Colonic mucosa (tissue), 4 donors: Measurements from ENCODE around the gene GRIN2C. TPM values are rescaled to one million over a fixed set of nuclear protein-coding genes. Genes with fewer than 3 reads are reported as not detected.
A peak's percentile ranks its signal among the peaks of the same experiment; 100 is the strongest.
"Not testable (repeated sequence)": the region's sequence is repeated elsewhere in the genome, so short reads cannot be mapped to it uniquely, and the experiment has no call there.

Experiments used
- DNase-seq: peaks from one replicate; pipeline ENCODE4 v3.0.0-alpha.2; 2020
- H3K27ac ChIP-seq: fragments of 200-600 bp; one replicate; pipeline ENCODE4 v1.8.0; 2021
- H3K27me3 ChIP-seq: fragments of 200-600 bp; one replicate; pipeline ENCODE4 v1.8.0; 2021
- H3K36me3 ChIP-seq: fragments of 200-600 bp; one replicate; pipeline ENCODE4 v1.8.0; 2021
- H3K4me1 ChIP-seq: fragments of 200-600 bp; one replicate; pipeline ENCODE4 v1.8.0; 2021; ENCODE audit warnings: mild to moderate bottlenecking
- H3K4me3 ChIP-seq: fragments of 200-600 bp; one replicate; pipeline ENCODE4 v1.8.0; 2021
- H3K9ac ChIP-seq, 2 donors: one replicate each; pipeline ENCODE4 v1.7.0; 2013; ENCODE audit warnings: control low read depth in 2 of 2, low read depth in 2 of 2, low read length in 2 of 2
- H3K9me3 ChIP-seq: fragments of 200-600 bp; one replicate; pipeline ENCODE4 v1.8.0; 2021
- CTCF ChIP-seq: fragments of 200-600 bp; IDR thresholded peaks from one replicate; pipeline ENCODE4 v1.8.0; 2022; ENCODE audit warnings: antibody characterized with exemption, mild to moderate bottlenecking
- intact Hi-C: fragments of 100-400 bp; cut with DNase I; formaldehyde crosslinking; loops from one replicate; pipeline ENCODE4 v1.14.1; 2022
- total RNA-seq, 2 donors: library from RNA; stranded (reverse); fragmentation: NEBNext Ultra II Directional in 1 of 2; extraction: Animal tissue kit (Norgen Biotek cat#: 25700) in 1 of 2; gene quantifications; one replicate each; pipeline ENCODE4 v1.2.1, GENCODE V29; 2021
- donor health status: healthy.
- donor health status: DM: no; HTN: no; CAD: no.
- donor health status: DM: no; HTN: no; CAD: no.

GRIN2C gene
- total RNA-seq, 2 donors from 2014 or later, result 0.16 to 0.30 TPM

DNA sequence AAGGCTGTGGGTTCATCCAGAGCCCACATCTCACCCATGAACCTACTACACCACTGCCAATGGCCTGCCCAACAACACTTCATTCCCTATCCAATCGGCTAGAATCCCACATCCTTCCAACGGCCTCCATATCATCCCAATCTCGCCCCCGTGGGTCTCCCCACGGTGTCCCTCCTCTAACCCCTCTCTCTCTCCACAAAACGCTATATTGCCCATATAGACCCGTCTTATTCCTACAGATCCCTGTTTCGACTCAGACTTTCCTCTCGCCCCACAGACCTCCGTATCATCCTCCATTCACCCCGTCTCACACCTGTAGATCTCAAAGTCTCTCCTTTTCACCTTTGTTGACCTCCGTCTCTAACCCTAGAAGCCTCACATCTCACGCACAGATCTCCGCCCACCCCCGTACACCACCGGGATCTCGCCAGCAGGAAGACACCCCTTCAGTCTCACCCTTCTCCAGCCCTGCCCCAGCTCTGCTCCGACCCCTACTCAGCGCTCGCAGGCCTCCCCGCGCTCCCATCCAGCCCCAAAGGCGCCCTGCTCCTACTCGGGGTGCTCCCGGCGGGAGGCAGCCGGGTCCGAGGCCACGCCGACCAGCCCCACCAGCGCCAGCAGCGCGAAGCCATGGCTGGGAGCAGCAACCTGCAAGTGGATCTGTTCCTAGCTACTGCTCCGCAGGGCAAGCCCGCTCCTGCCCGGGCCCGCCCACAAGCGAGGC is 12.8 kb upstream of the GRIN2C start, which contains the start of gene FDXR:
Gene FDXR (minus strand): TSS at position 682 of the 724 bp plus-strand sequence. CDS start 50 bp downstream, at position 632.
- H3K36me3 ChIP-seq, result no peaks in the 10 kb centered on the region
- H3K9ac ChIP-seq, result peak within 1 kb of the TSS; percentile 88 to 95
- TF ChIP-seq CTCF, result no peak
- peaks cover 5% of the 10 kb centered on the region for H3K4me1 ChIP-seq
- H3K27me3 ChIP-seq, result no peaks in the 10 kb centered on the region
- intact Hi-C loops, result no loop called here
- peak within 1 kb of the TSS; percentile 70 for H3K4me3 ChIP-seq
- no peak for DNase-seq
- H3K9me3 ChIP-seq, result no peaks in the 10 kb centered on the region
- H3K27ac ChIP-seq, result peak within 1 kb of the TSS; percentile 85

GRCh38 chr17:74871356-74872076 is 11.8 kb upstream of the GRIN2C start:
- DNase-seq, result no peak
- Histone ChIP-seq H3K27me3 (no peaks in the 10 kb centered on the region), H3K36me3 (no peaks in the 10 kb centered on the region), H3K27ac (no peak overlapping the region), H3K4me1 (peaks cover 5% of the 10 kb centered on the region), H3K9me3 (no peaks in the 10 kb centered on the region), H3K4me3 (no peak overlapping the region), H3K9ac (peak overlapping the region in 1 of 2 donors; percentile 77)
- TF ChIP-seq CTCF, result no peak
- intact Hi-C loops, result no loop called here

DNA sequence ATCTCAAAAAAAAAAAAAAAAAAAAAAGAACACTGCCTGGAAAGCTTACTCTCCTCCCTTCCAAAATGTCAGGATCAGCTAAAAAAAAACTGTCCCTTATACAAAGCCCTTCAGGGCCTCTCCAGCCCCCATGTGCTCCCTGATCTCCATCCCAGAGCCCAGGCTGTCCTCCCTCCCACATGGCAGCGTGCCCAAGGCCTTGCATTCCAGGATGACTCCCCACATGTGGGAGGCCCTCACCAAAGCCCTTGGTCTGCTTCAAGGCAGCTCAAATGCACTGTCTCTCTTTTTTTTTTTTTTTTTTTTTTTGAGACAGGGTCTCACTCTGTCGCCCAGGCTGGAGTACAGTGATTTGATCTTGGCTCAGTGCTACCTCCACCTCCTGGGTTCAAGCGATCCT is 10.8 kb upstream of the GRIN2C start:
- Histone ChIP-seq H3K4me1 (peaks cover 5% of the 10 kb centered on the region), H3K27ac (no peak overlapping the region), H3K4me3 (no peak overlapping the region), H3K36me3 (no peaks in the 10 kb centered on the region), H3K9me3 (no peaks in the 10 kb centered on the region), H3K9ac (no peak overlapping the region), H3K27me3 (no peaks in the 10 kb centered on the region)
- intact Hi-C loops, result no loop called here
- no peak for TF ChIP-seq CTCF
- DNase-seq, result no peak

GRCh38 chr17:74870028-74870427 is 10.3 kb upstream of the GRIN2C start:
- H3K27me3 ChIP-seq, H3K9me3 ChIP-seq, DNase-seq, H3K9ac ChIP-seq, H3K36me3 ChIP-seq, H3K4me3 ChIP-seq, H3K4me1 ChIP-seq, H3K27ac ChIP-seq, intact Hi-C loops: not testable (repeated sequence)

- H3K4me3 ChIP-seq, result no peak overlapping the region
- no peak for TF ChIP-seq CTCF
- H3K36me3 ChIP-seq, result no peaks in the 10 kb centered on the region
- H3K4me1 ChIP-seq, result peaks cover 5% of the 10 kb centered on the region
- no peaks in the 10 kb centered on the region for H3K9me3 ChIP-seq
- H3K27ac ChIP-seq, result no peak overlapping the region
- no peak for DNase-seq
- H3K27me3 ChIP-seq, result no peaks in the 10 kb centered on the region
- no peak overlapping the region for H3K9ac ChIP-seq
- intact Hi-C loops, result no loop called here
Measured at GRCh38 chr17:74868908-74869255, 9.2 kb upstream of the GRIN2C start.
